ENCODE data around the gene POMC.
"Not testable (repeated sequence)": the region's sequence is repeated elsewhere in the genome, so short reads cannot be mapped to it uniquely, and the experiment has no call there.

POMC gene

GRCh38 chr2:25162061-25162460 is 6.3 kb downstream of the POMC start:
- Mint-ChIP-seq H3K4me3 (peak overlapping the region; percentile 79), H3K27ac (peak overlapping the region; percentile 93), H3K36me3 (peaks cover 12% of the 10 kb centered on the region), H3K4me1 (peaks cover 25% of the 10 kb centered on the region)
- not testable (repeated sequence) for DNase-seq (ENCODE audit: low spot score in 2 of 2); ATAC-seq; H3K9me3 Mint-ChIP-seq

- peaks cover 19% of the 10 kb centered on the region for H3K4me1 Mint-ChIP-seq
- no peaks in the 10 kb centered on the region for H3K9me3 Mint-ChIP-seq
- H3K4me3 Mint-ChIP-seq = peak overlapping the region; percentile 79
- H3K27ac Mint-ChIP-seq = peak overlapping the region; percentile 93
- DNase-seq (ENCODE audit: low spot score in 2 of 2) = peak; percentile 42 to 67
- peak; percentile 82 for ATAC-seq
- peaks cover 12% of the 10 kb centered on the region for H3K36me3 Mint-ChIP-seq
Measured at GRCh38 chr2:25161055-25161781, 7.2 kb downstream of the POMC start.

GRCh38 chr2:25160376-25160775 is 8.0 kb downstream of the POMC start:
- Mint-ChIP-seq H3K4me1 (peaks cover 10% of the 10 kb centered on the region), H3K4me3 (peak overlapping the region; percentile 79), H3K27ac (peak overlapping the region; percentile 93), H3K36me3 (peaks cover 12% of the 10 kb centered on the region), H3K9me3 (no peaks in the 10 kb centered on the region)
- no peak for DNase-seq (ENCODE audit: low spot score in 2 of 2)
- ATAC-seq = no peak

GRCh38 chr2:25159949-25160348 is 8.4 kb downstream of the POMC start:
- peak; percentile 43 for ATAC-seq
- DNase-seq (ENCODE audit: low spot score in 2 of 2) = no peak
- H3K27ac Mint-ChIP-seq = peak overlapping the region; percentile 27
- peaks cover 10% of the 10 kb centered on the region for H3K4me1 Mint-ChIP-seq
- peak overlapping the region; percentile 79 for H3K4me3 Mint-ChIP-seq
- H3K36me3 Mint-ChIP-seq = peaks cover 12% of the 10 kb centered on the region
- no peaks in the 10 kb centered on the region for H3K9me3 Mint-ChIP-seq

- Mint-ChIP-seq H3K4me3 (no peak overlapping the region), H3K4me1 (peaks cover 10% of the 10 kb centered on the region), H3K9me3 (no peaks in the 10 kb centered on the region), H3K36me3 (peaks cover 12% of the 10 kb centered on the region), H3K27ac (no peak overlapping the region)
- ATAC-seq (no peak), DNase-seq (ENCODE audit: low spot score in 2 of 2) (no peak)
Measured at GRCh38 chr2:25158096-25158852, 10.1 kb downstream of the POMC start.

- ATAC-seq = no peak
- no peak for DNase-seq (ENCODE audit: low spot score in 2 of 2)
- Mint-ChIP-seq H3K36me3 (peaks cover 7% of the 10 kb centered on the region), H3K4me3 (no peak overlapping the region), H3K9me3 (no peaks in the 10 kb centered on the region), H3K27ac (no peak overlapping the region), H3K4me1 (peaks cover 10% of the 10 kb centered on the region)
Measured at GRCh38 chr2:25155401-25155800, 13.0 kb downstream of the POMC start.

GRCh38 chr2:25151718-25152117 is 16.7 kb downstream of the POMC start:
- Mint-ChIP-seq H3K9me3 (no peaks in the 10 kb centered on the region), H3K4me1 (peaks cover 3% of the 10 kb centered on the region), H3K4me3 (no peak overlapping the region), H3K36me3 (no peaks in the 10 kb centered on the region), H3K27ac (no peak overlapping the region)
- DNase-seq (ENCODE audit: low spot score in 2 of 2) = no peak
- no peak for ATAC-seq

- not testable (repeated sequence) for H3K4me3 Mint-ChIP-seq; H3K27ac Mint-ChIP-seq; H3K4me1 Mint-ChIP-seq; H3K36me3 Mint-ChIP-seq; ATAC-seq; DNase-seq (ENCODE audit: low spot score in 2 of 2); H3K9me3 Mint-ChIP-seq
Measured at GRCh38 chr2:25150993-25151392, 17.4 kb downstream of the POMC start.

GRCh38 chr2:25149646-25150045 is 18.7 kb downstream of the POMC start:
- Mint-ChIP-seq H3K27ac (no peak overlapping the region), H3K4me3 (no peak overlapping the region), H3K4me1 (peaks cover 14% of the 10 kb centered on the region), H3K36me3 (no peaks in the 10 kb centered on the region), H3K9me3 (no peaks in the 10 kb centered on the region)
- no peak for ATAC-seq
- no peak for DNase-seq (ENCODE audit: low spot score in 2 of 2)

- ATAC-seq (no peak), DNase-seq (ENCODE audit: low spot score in 2 of 2) (no peak)
- no peak overlapping the region for H3K4me3 Mint-ChIP-seq
- no peaks in the 10 kb centered on the region for H3K9me3 Mint-ChIP-seq
- no peaks in the 10 kb centered on the region for H3K36me3 Mint-ChIP-seq
- peaks cover 14% of the 10 kb centered on the region for H3K4me1 Mint-ChIP-seq
- no peak overlapping the region for H3K27ac Mint-ChIP-seq
Measured at GRCh38 chr2:25146896-25147295, 21.5 kb downstream of the POMC start.

GRCh38 chr2:25145803-25146202 is 22.6 kb downstream of the POMC start:
- DNase-seq (ENCODE audit: low spot score in 2 of 2) = no peak
- no peak overlapping the region for H3K4me3 Mint-ChIP-seq
- peak; percentile 90 for ATAC-seq
- H3K4me1 Mint-ChIP-seq = peaks cover 14% of the 10 kb centered on the region
- no peaks in the 10 kb centered on the region for H3K9me3 Mint-ChIP-seq
- H3K27ac Mint-ChIP-seq = peak overlapping the region; percentile 37
- H3K36me3 Mint-ChIP-seq = no peaks in the 10 kb centered on the region

GRCh38 chr2:25141120-25141519 is 27.3 kb downstream of the POMC start:
- H3K4me3 Mint-ChIP-seq = no peak overlapping the region
- peaks cover 7% of the 10 kb centered on the region for H3K4me1 Mint-ChIP-seq
- no peaks in the 10 kb centered on the region for H3K36me3 Mint-ChIP-seq
- H3K9me3 Mint-ChIP-seq = no peaks in the 10 kb centered on the region
- DNase-seq (ENCODE audit: low spot score in 2 of 2) (no peak), ATAC-seq (no peak)
- H3K27ac Mint-ChIP-seq = no peak overlapping the region

GRCh38 chr2:25140535-25140934 is 27.8 kb downstream of the POMC start:
- not testable (repeated sequence) for H3K27ac Mint-ChIP-seq; H3K9me3 Mint-ChIP-seq; H3K4me1 Mint-ChIP-seq; H3K4me3 Mint-ChIP-seq; DNase-seq (ENCODE audit: low spot score in 2 of 2); H3K36me3 Mint-ChIP-seq; ATAC-seq

- H3K27ac Mint-ChIP-seq = no peak overlapping the region
- peaks cover 10% of the 10 kb centered on the region for H3K4me1 Mint-ChIP-seq
- no peak overlapping the region for H3K4me3 Mint-ChIP-seq
- DNase-seq (ENCODE audit: low spot score in 2 of 2) (no peak), ATAC-seq (no peak)
- H3K9me3 Mint-ChIP-seq = no peaks in the 10 kb centered on the region
- no peaks in the 10 kb centered on the region for H3K36me3 Mint-ChIP-seq
Measured at GRCh38 chr2:25132693-25133092, 35.7 kb downstream of the POMC start.

- peaks cover 10% of the 10 kb centered on the region for H3K4me1 Mint-ChIP-seq
- no peak overlapping the region for H3K27ac Mint-ChIP-seq
- H3K4me3 Mint-ChIP-seq = peak overlapping the region; percentile 58
- DNase-seq (ENCODE audit: low spot score in 2 of 2) (no peak), ATAC-seq (no peak)
- H3K36me3 Mint-ChIP-seq = no peaks in the 10 kb centered on the region
- H3K9me3 Mint-ChIP-seq = no peaks in the 10 kb centered on the region
Measured at GRCh38 chr2:25132299-25132635, 36.1 kb downstream of the POMC start.

Data from stimulated activated effector memory CD8-positive, alpha-beta T cell treated with anti-CD3 and anti-CD28 coated beads, Interleukin-12 subunit alpha, Interleukin-12 subunit beta, amount 100 ng/mL, for 72 hours (primary cell).